Activated CD8-positive, alpha-beta memory T cell treated with anti-CD3 and anti-CD28 coated beads for 1 hour (primary cell): Measurements from ENCODE around the gene PTPRJ.

Experiments used
- DNase-seq, 2 donors: peaks; one replicate each; pipeline ENCODE4 v3.0.0-alpha.2; 2020; ENCODE audit warnings: low read depth in 1 of 2; ENCODE audit errors: extremely low read depth in 1 of 2

PTPRJ gene

DNA sequence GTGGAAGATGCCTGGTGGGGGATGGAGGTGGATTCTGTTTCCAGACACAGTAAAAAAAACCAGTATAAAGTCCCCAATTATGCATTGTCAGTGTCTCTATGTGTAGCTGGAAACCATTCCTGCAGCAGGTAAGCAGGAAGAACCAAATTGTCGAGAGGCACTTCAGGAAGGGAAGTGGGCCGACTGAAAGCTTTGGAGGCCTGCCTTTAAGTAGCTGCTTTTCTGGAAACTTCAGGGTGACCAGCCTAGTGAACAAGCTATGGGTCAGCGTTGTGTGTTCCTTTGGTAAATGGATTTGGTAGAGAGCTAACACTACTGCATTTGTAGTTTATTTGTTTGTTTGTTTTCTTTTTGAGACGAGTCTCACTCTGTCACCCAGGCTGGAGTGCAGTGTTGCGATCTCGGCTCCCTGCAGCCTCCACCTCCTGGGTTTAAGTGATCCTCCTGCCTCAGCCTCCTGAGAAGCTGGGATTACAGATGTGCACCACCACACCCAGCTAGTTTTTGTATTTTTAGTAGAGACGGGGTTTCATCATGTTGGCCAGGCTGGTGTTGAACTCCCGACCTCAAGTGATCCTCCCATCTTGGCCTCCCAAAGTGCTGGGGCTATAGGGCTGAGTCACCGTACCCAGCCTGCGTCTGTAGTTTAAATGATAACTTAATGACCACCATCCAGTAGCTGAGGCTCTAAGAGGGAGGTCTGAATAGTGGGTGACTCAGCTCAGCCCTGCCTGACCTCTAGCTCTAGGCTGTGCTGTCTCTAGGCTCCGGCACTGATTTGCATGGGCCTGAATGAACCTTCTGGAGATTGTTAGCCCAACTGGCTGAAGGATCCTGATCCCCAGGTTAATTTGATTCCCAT lies 12.8 kb downstream of the PTPRJ start:
- no peak for DNase-seq

DNA sequence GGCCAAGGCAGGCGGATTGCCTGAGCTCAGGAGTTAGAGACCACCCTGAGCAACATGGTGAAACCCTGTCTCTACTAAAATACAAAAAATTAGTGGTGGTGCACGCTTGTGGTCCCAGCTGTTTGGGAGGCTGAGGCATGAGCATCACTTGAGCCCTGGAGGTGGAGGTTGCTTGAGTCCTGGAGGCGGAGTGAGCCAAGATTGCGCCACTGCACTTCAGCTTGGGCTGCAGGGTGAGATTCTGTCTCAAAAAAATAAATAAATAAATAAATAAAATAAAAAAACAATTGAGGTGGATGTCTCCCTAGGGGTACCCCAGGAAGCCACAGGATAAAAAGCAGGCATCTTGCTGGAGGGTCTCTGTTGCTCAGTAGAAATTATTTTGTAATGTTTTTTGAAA lies 14.1 kb downstream of the PTPRJ start:
- no peak for DNase-seq

DNA sequence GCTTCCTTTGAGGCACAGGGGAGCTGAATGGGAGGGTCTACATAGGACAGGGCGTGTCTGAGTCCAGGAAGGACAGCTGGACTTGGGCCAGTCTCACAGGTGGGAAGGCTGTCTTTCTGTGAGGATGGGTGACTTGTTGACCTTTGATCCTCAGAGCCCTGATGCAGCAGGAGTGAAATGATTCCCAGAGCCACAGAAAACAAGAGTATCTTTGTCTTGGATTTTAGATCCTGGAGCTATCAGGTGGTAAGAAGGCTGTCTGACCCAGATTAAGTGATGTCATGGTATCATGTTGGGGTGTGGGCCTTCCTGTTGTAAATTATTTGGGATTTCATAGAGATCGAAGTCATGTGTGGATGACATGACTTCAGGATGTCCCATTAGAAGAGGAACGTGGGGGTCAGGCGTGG lies 15.0 kb downstream of the PTPRJ start:
- no peak for DNase-seq

DNA sequence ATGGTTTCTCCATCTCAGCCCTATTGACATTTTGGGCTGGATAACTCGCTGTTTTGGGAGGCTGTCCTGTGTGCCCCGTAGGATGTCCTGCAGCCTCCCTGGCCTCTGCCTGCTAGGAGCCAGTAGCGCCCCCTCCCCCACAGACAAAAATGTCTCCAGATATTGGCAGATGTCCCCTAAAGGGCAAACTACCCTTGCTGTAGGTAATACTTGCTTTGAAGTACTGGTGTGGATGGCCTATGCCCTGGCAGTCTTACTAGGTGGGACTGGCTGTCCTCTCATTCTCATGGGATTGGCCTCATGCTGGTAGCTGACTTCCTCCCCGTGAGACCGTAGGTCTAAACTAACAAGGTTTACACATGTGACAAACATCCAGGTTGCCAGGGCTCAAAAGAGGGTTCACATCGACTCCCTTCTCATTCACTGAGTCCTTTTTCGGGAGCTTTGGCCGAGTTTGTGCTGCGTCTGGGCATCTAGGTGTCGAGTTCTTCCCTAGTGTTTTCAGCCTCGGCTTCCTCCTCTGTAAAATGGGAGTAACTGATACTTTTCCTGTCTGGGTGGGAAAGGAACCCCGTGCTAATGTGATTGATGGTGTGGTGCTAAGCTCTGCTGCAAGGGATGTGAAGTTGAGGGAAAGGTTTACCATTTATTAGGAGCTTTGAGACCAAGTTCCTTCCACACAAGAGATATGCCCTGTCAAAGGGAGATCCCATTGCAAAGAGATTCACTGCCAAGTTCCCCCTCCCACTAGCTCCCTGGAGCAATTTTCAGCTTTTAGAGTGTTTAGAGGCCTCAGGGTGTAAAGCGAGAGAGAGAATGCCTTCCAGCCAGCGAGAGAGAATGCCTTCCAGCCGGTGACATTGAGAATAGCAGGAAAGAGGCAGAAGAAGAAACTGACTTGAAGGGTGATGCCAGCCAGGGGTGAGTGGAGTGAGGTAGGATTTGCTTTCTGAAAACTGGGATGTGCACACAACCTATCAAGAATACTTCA lies 17.0 kb downstream of the PTPRJ start:
- no peak for DNase-seq

DNA sequence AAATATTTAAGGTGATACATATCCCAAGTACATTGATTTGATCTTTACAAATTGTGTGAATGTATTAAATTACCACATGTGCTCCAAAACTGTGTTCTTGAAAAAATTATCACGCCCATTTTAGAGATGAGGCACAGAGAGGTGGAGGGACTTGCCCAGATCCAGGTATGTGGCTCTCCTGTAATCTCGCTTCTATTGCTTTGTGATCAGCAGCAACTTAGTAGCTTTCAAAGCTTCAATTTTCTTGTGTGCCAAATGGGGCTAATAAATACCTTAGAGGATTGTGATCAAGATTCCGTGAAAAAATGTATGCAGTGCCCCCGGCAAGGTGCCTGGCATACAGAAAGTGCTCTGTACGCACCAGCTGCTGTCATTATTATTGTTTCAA lies 18.0 kb downstream of the PTPRJ start:
- no peak for DNase-seq

DNA sequence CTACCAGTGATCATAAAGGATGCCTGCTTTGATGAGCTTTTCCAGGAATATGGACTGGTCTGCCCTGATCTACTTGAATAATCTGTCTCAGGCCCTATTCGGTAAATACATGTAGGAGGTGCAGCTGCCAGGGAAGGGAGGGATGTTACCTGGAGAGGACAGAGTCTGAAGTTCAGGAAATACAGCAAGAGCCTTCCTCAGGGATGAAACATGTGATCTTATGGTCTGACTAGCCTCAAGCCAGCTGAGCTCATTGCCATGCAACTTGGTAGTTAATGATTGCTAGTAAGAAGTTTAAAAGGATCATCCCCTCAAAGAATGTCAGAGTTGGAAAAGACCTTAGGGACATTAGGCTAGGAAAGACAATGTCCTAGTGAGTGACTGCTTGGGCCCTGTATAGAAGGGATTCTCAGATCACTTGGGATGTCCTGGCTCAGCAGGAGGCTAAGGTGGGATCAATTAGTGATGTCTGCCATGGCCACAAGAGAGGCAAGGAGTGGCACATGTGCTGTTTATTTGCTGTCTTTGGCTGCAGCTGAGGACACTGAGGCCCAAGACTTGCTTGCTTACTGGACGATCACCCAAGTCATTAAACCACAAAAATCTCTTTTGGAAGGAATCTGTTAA lies 18.5 kb downstream of the PTPRJ start:
- no peak for DNase-seq

DNA sequence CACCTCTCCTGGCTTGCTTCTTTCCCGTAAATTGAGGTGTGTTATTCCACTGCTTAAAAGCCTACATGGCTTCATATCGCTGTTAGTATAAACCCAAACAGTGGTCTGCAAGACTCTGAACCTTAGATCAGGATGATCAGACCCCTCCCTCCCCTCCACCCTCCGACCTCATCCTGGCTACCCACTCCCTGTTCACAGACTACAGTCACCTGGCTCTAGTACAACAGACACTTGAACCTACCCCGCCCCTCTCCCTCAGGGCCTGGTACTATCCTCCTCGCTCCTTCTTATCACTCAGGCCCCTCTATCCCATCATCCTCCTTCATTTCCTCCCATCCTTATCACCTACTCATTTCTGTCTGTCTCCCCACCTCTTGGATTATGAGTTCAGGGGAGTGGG lies 20.1 kb downstream of the PTPRJ start:
- DNase-seq: no peak

DNA sequence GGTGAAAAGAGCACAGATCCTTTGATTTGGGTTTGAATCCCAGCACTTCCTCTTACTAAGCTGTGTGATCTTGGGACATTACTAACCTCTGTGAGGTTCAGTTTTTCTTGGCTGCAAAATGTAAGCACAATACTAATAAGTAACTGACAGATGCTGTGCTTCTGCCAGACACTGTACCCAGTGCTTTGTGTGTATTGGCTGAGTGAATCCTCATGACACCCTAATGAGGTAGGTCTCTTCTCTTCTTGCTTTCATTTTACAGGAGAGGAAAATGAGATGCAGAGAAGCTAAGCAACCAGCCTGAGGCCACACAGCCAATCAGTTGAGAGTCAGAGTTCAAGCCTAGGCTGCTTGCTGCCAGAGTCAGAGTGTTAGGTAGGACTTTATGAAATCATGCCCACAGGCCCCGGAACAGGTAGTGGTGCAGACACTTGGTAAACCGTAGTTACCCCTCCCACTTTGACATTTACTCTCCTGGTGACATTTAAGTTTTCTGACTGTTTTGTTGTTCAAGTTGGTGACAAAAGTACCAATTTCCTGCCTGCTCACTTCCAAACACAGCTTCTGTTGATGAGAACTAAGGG lies 21.2 kb downstream of the PTPRJ start:
- DNase-seq: peak; percentile 57 to 61

DNA sequence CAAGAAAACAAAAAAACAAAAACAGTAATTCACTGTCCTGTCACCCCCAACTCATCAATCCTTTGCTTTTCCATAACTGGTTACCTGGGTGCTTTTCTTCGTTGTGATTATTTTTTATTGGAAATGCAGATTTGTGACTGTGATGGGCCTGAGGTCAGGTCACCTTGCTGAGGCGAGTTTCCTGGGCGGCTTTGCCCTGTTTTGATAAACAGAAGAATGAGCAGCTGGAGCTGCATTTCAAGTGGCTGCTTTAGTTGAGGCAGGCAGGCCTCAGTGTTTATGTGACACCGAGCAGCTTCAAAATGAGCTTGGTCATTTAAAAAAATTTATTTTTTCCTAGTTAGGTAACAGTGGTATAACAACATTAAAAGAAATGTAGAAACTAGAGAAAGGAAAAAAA lies 22.2 kb downstream of the PTPRJ start:
- DNase-seq: no peak

DNA sequence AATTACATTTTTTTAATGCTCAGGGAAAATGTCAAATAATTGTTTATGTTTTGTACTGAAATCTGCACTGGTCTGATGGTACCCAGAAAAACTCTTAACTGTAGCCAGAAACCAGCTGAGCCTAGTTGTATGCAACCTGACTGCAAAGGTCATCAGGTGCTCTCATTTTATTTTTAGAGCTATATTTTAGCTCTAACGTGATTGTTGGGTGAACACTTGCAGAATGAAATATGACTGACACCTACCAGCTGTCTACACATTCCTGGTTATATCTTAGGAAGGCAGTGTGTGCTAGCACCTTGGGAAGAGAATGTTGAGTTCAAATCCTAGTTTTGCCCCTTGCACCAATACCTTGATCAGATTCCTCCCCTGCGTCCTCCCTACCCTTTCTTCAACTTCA lies 23.6 kb downstream of the PTPRJ start:
- DNase-seq: no peak

DNA sequence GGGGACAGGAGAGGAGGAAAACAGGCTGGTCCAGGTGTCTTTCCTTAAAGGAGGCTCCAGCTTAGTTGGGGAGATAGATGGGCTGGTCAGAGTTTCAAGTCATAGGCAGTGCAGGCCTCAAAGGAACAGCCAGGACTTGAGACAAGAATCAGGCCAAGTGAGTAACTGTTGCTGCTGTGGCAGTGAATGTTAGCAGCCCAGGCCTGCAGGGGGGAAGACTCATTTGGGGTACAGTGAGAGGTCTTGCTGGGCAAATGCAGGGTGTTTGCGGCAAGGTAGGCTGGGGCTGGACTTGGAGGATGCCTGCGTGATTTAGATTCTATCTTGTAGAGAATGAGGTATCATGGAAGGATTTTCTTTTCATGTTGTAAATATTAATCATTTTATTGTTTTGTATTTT lies 24.1 kb downstream of the PTPRJ start:
- no peak for DNase-seq

DNA sequence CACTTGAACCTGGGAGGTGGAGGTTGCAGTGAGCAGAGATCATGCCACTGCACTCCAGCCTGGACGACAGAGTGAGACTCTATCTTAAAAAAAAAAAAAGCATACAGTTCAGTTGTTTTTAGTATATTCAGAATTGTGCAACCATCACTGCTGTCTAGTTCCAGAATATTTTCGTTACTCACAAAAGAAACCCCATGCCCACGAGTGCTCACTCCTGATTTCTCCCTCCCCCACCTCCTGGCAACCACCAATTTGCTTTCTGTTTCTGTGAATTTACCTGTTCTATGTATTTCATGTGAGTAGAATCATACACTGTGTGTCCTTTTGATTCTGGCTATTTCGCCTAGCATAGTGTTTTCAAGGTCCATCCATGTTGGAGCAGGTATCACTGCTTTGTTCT lies 24.8 kb downstream of the PTPRJ start:
- DNase-seq: no peak

DNA sequence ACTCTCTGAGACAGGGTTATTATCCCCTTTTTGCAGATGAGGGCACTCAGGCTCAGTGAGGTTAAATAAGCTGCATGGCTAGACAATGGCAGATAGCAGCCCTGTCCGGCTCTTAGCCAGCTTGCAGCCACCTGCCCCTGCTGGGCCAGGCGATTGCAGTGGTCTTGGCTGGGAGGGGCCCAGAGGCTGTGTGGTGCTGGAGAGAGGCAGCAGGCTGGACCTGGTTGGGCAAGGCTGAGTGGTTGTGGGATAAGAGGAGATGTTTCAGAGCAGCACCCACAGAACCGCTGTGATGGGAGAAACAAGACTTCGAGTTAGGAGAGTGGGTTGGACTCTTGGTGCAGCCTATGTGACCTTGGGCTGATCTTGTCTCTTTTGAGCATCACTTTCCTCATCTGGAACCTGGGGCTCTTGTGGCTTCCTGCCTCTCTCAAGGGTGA lies 25.5 kb downstream of the PTPRJ start:
- DNase-seq: no peak

DNA sequence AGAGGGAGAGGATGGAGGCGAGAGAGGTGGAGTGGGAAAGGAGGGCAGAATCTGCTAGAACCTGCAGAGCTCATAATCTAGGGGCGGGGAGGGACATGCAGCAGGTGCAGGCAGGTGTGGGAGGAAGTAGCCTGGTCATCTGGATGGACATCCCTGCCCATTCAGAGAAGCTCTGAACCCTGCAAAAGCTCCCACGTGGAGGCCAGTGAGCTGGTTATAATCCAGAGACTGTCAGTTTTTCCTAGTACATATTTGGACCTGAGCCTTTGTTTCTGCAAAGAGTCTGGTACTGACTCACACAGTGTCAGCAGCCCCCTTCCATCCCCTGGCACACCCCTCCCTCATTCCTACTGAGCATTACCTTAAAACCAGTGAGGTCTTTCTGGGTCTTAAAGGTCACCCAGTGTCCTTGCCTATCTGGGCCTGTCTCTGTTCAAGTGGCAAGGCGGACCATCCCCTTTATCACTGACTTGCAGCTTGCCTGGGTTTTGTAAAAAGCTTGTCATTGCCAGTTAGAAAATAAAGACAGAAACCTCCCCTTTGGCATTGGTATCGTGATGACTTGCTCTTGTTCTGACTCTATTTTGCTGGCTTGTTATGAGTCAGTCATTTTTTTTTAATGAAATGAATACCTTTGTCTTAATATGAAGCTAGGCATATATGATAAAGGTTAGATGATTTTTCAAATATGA lies 26.1 kb downstream of the PTPRJ start:
- DNase-seq: no peak

DNA sequence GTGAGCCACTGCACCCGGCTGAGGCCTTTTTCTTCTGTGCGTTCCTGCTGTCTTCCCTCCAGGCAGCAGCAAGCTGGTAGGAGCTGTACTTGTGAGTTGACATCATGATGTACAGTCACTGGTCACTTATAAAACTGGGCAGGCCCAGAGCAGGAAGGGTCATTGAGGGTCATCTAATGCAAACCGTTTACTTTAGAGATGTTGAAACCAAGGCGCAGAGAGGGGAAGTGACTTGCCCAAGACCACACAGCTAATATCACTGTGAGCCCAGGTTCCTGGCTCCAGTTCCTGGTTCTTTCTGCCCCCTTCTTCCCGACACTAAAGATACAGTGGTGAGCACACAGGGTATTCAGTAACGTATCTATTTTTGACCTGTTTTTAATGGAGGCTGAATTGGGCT lies 27.3 kb downstream of the PTPRJ start:
- no peak for DNase-seq

DNA sequence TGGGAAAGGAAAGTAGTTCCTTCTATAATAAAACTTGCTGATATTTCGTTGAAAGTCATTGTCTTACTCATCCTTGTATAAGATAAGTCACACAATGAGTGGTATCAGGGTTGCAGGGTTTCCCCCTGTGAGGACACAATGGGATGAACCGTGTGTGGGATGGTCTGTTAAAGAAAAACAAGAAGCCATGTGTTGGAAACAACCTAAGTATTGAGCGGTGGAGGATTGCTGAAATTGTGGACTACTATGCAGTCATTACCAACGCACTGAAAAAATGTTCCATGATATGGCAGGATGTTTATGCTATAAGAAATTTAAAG lies 28.6 kb downstream of the PTPRJ start:
- DNase-seq: no peak

DNA sequence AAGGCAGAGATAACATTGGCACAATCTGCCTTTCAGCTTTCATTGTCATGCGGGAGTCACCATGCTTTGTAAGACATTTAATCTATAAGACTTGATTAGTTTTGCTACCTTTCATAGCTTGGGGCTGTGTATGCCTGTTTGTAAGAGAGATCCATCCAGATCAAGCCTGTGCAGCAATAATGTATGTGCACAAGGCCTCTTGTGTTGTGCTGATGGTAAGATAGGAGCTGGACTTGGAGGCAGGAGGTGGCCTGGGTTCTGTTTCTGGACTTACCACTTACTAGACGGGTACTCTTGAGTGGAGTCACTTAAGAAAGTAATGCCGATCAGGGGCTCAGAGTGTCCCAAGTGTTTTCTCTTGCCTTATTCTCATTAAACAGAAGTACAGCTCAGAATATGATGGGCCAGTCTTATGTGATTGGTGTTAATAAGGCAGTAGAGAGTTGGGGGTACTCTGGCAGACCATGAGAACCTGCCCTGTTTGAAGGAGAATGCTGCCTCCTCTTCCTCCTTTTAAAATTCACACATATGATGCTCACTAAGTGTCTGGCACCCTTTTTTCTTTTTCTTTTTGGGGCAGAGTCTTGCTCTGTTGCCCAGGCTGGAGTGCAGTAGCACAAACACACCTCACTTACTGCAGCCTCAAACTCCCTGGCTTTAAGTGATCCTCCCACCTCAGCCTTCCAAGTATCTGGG lies 30.9 kb downstream of the PTPRJ start:
- no peak for DNase-seq

DNA sequence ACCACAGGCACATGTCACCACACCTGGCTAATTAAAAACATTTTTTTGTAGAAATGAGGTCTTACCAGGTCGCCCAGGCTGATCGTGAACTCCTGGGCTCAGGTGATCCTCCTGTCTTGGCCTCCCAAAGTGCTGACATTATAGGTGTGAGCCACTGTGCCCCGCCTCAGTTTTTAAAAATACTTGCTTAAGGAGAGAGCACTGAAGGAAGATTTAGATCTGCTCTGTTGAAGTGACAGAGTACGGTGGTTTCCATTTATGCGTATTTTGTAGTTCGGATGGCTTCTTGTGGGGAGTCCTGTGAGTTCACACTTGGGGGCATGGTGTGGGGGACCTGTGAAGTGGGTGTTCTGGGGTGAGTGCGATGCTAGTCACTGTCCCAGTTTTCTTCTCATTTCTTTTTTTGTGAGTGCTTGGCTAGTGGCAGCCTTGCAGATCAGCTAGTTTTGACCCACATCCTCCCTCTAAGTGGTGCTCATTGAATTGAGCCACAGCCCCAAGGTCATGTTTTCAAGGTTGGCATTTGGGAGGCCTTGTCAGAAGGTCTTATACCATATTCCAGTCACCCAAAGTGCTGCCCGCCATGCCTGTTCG lies 31.5 kb downstream of the PTPRJ start:
- no peak for DNase-seq

DNA sequence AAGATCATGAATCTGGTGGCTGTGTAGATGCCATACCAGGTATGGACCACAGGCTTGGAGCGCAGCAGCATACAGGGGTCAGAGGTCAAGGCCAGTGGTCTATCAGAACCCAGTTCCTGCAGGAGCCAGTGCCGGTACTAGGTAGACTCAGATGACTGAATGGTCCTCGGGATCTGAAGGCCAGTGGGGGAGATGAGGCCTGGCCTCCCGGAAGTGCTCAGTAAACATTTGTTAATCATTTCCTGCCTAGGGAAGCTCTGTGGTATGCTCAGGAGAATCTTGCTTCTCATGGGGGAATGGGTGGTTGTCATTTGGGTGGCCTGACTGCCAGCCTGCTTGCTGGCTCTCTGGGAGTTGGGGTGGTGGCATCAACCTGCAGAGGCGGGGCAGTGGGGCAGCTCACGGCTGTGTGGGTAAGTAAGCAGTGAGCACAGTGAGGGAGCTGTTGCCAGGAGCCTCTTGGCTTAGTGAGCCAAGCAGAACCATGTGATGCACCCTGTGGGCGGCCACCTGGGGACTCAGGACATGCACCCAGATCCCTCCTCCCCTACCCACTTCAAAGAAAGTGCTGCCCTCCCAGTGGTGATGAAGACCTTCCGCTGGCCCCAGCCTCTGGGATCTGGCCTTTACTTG lies 33.0 kb downstream of the PTPRJ start:
- no peak for DNase-seq
